ENCODE results near the gene C11orf52.

The C11orf52 gene

GRCh38 chr11:111946499-111946898, 27.8 kb downstream of the C11orf52 start (continued):
- TF ChIP-seq ZNF274 (IDR thresholded peaks at IDR 0.05; ENCODE audit: low read length): no peak
- TF ChIP-seq ZNF274 (tag by site-specific recombination; IDR thresholded peaks at IDR 0.05; ENCODE audit: borderline replicate concordance): no peak
- no peak for TF ChIP-seq BCL11A (tag by site-specific recombination; IDR thresholded peaks at IDR 0.05; ENCODE audit: low read depth)
- peak; percentile 93 for TF ChIP-seq PRDM6 (tag by site-specific recombination; IDR thresholded peaks at IDR 0.05)
- TF ChIP-seq SCRT1 (tag by site-specific recombination; IDR thresholded peaks at IDR 0.05; ENCODE audit: borderline replicate concordance): no peak
- TF ChIP-seq ZNF48 (tag by site-specific recombination; IDR thresholded peaks at IDR 0.05): no peak
- peak; percentile 39; the same call in 1 of the 2 replicates for TF ChIP-seq ZBTB44 (tag by site-specific recombination; IDR thresholded peaks at IDR 0.05)
- no peak for TF ChIP-seq ZNF623 (tag by site-specific recombination; IDR thresholded peaks at IDR 0.05)
- no peak for TF ChIP-seq ZNF202 (tag by site-specific recombination; IDR thresholded peaks at IDR 0.05; ENCODE audit: borderline replicate concordance)
- no peak for TF ChIP-seq ZXDB (tag by site-specific recombination; IDR thresholded peaks at IDR 0.05)
- no peak for TF ChIP-seq ZNF211 (tag by site-specific recombination; IDR thresholded peaks at IDR 0.05; ENCODE audit: low read depth)
- TF ChIP-seq ZBTB8A (tag by site-specific recombination; IDR thresholded peaks at IDR 0.05): no peak
- no peak for TF ChIP-seq ZNF529 (tag by site-specific recombination; IDR thresholded peaks at IDR 0.05; ENCODE audit: insufficient replicate concordance)
- TF ChIP-seq ZNF777 (tag by site-specific recombination; IDR thresholded peaks at IDR 0.05; ENCODE audit: borderline replicate concordance): no peak

DNA sequence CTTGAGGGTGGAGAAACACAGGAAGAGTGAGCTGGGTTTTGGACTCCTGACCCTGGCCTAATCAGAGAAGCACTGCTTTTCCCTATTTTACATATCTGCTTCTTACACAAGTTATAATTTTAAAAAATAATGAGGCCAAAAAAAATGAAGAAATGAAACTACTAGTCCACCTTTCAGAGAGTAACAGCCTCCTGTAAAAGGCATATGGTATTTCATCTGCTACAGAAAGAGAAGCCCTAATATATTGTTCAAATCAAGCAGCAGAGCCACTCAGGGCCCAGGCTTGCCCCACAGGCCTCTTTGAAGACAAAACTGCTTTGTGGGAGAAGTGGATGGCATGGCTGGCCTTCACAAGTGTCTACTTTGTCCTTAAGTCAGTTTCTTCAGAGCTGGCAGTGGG, 28.4 kb downstream of the C11orf52 start:
- Histone ChIP-seq H3K4me1 (ENCODE audit: control insufficient read depth, insufficient read depth, low read length) (no peaks in the 10 kb centered on the region), H3K36me3 (ENCODE audit: control insufficient read depth in 2 of 2, insufficient read depth in 1 of 2, low read length in 2 of 2) (no peaks in the 10 kb centered on the region), H3K9me3 (ENCODE audit: control insufficient read depth, insufficient read depth, low read depth, low read length) (no peaks in the 10 kb centered on the region), H3K4me3 (ENCODE audit: low read depth, low read length) (no peak overlapping the region), H3K27ac (ENCODE audit: extremely low read depth, low read depth, low read length) (no peak overlapping the region)
- POLR2A ChIA-PET: no interaction called here
- TF ChIP-seq EGR2 (tag by site-specific recombination; IDR thresholded peaks at IDR 0.05; ENCODE audit: low read depth) (no peak), SETDB1 (IDR thresholded peaks at IDR 0.05; ENCODE audit: insufficient read length, low read length) (no peak), ZNF416 (tag by site-specific recombination; IDR thresholded peaks at IDR 0.05) (no peak), ZBTB1 (tag by site-specific recombination; IDR thresholded peaks at IDR 0.05) (no peak), ZNF843 (tag by site-specific recombination; IDR thresholded peaks at IDR 0.05) (no peak), ZNF48 (tag by site-specific recombination; IDR thresholded peaks at IDR 0.05) (no peak), ZNF555 (tag by site-specific recombination; conservative IDR thresholded peaks at IDR 0.05) (no peak), ZNF37A (tag by site-specific recombination; IDR thresholded peaks at IDR 0.05) (no peak), ZNF600 (tag by site-specific recombination; IDR thresholded peaks at IDR 0.05) (no peak), ZNF114 (tag by site-specific recombination; IDR thresholded peaks at IDR 0.05) (no peak)
- CTCF ChIA-PET: no interaction called here

Data from HEK293 (cell line).